GM18951 (cell line): ENCODE measurements around the gene SPSB1.

ENCODE experiments used
- POLR2A ChIP-seq: IDR thresholded peaks from 4 replicates; pipeline ENCODE4 v1.6.1; 2011; ENCODE audit warnings: mild to moderate bottlenecking; ENCODE audit not compliant: insufficient read length, insufficient read depth; ENCODE audit errors: extremely low read depth
- in situ Hi-C: fragments of 300-500 bp; cut with MboI; formaldehyde crosslinking; loops from one replicate; pipeline ENCODE4 v1.12.0; 2022; ENCODE audit warnings: low sequenced_read_pairs, mixed read lengths, inconsistent platforms; ENCODE audit not compliant: unreplicated experiment

SPSB1 gene

GRCh38 chr1:9263984-9264872 lies 28.5 kb upstream of the SPSB1 start:
- in situ Hi-C loops = no loop called here
- TF ChIP-seq POLR2A = no peak

- in situ Hi-C loops = no loop called here
- no peak for TF ChIP-seq POLR2A
These were observed 27.7 kb upstream of the SPSB1 start for GRCh38 chr1:9265037-9265436.

- in situ Hi-C loops = no loop called here
- TF ChIP-seq POLR2A = no peak
These were observed 26.7 kb upstream of the SPSB1 start for GRCh38 chr1:9265968-9266367.

- in situ Hi-C loops = no loop called here
- no peak for TF ChIP-seq POLR2A
These were observed 25.4 kb upstream of the SPSB1 start for GRCh38 chr1:9267352-9267686.

GRCh38 chr1:9267827-9268581 lies 24.7 kb upstream of the SPSB1 start:
- in situ Hi-C loops = no loop called here
- no peak for TF ChIP-seq POLR2A

- in situ Hi-C loops = no loop called here
- TF ChIP-seq POLR2A = no peak
These were observed 23.6 kb upstream of the SPSB1 start for GRCh38 chr1:9269078-9269501.

GRCh38 chr1:9269721-9270120 lies 23.0 kb upstream of the SPSB1 start:
- in situ Hi-C loops = no loop called here
- no peak for TF ChIP-seq POLR2A

GRCh38 chr1:9270290-9270883 lies 22.3 kb upstream of the SPSB1 start:
- TF ChIP-seq POLR2A = no peak
- in situ Hi-C loops = no loop called here

- in situ Hi-C loops = no loop called here
- TF ChIP-seq POLR2A = no peak
These were observed 21.4 kb upstream of the SPSB1 start for GRCh38 chr1:9271283-9271682.

- in situ Hi-C loops = no loop called here
- TF ChIP-seq POLR2A = no peak
These were observed 20.7 kb upstream of the SPSB1 start for GRCh38 chr1:9271861-9272595.

- TF ChIP-seq POLR2A = no peak
- in situ Hi-C loops = no loop called here
These were observed 19.5 kb upstream of the SPSB1 start for GRCh38 chr1:9273177-9273576.

GRCh38 chr1:9275161-9275560 lies 17.5 kb upstream of the SPSB1 start:
- in situ Hi-C loops = no loop called here
- TF ChIP-seq POLR2A = no peak

GRCh38 chr1:9275567-9276034 lies 17.1 kb upstream of the SPSB1 start:
- in situ Hi-C loops = no loop called here
- TF ChIP-seq POLR2A = no peak
